Fibroblast of skin of abdomen (primary cell): Measurements from ENCODE around the gene PTPRE.
"Not testable (repeated sequence)": the region's sequence is repeated elsewhere in the genome, so short reads cannot be mapped to it uniquely, and the experiment has no call there.

ENCODE experiments used
- DNase-seq: peaks from one replicate; pipeline ENCODE4 v3.0.0-alpha.2; 2013

PTPRE gene

DNA sequence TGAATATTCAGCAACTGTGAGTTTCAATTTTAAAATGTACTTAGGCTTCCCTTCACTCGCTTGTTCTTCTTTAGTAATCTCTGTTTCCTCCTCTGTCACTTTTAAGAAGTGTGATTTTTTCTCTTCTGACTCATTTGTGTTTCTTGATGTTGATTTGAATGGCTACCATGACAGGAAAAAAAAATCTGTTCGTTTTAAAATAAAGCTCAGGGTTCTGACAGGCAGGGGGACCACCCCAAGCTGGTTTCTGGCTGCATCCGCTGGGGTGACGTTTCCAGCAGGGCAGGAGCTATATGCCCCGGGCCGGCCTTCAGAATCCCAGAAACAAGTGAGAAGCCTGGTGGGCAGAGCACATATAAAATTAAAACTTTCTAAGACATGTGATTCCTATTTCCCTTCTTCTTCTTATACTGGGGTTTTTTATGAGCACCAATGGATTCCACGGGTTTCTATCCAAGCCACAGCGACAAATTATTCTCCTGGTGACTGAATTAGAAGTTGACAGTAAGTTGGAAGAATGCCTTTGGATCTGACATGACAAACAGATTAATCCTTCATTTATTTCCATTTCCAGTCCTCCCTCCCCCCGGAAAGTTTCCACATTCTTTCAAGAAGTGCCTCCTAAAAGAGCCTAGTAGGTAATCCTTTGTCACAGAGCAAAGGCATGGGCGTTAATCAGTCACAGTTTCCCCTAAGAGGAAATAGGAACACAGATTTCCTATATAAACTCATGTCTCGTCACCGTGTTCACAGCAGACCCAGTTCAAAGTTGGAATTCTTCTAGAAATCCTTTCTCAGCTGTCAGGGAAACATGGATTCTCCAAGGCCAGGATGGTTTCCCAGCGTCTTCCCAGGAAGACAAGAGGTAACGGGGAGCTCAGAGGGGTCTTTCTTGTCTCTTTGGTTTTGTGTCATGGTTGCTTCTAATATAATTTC, 79.9 kb downstream of the PTPRE start:
- peak; percentile 58 for DNase-seq

DNA sequence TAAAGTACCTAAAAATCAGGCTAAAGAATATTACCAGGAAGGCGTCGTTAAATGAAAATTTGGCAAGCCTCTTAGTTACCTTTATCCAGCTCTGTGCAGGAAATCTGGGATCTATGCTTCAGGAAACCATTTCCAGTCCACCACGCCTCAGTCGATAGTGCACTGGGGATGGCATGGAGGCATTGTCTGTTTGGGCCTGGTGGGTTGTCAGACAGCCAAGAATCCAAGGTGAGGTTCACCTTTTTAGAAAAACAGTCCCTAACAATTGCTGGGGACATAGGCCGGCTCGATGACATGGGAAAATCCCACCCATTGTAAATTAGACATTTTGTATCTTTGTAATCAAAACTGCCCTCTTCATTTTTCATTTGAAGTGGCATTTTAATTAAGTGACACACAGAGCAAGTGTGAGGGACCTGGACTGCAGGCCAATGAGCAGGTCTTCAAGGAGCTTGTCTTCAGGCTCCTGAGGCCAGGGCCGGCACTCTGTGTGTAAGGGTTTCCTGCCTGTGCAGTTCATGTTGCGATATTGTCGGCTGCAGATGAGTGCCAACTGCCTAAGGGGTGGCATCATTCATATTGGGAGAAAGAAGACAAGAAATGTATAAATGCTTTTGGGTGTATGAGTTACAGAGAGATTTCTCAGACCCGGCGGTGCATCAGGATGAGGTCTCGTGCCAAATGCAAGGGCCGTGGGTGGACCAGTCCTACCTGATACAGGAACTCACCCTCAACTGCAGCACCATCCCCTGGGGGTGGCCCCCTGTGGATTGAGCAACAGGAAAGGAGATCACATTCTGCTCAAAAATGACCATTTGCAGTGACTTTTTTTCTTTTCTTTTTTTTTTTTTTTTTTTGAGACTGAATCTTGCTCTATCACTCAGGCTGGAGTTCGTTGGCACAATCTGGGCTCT, 80.8 kb downstream of the PTPRE start:
- DNase-seq, result no peak

DNA sequence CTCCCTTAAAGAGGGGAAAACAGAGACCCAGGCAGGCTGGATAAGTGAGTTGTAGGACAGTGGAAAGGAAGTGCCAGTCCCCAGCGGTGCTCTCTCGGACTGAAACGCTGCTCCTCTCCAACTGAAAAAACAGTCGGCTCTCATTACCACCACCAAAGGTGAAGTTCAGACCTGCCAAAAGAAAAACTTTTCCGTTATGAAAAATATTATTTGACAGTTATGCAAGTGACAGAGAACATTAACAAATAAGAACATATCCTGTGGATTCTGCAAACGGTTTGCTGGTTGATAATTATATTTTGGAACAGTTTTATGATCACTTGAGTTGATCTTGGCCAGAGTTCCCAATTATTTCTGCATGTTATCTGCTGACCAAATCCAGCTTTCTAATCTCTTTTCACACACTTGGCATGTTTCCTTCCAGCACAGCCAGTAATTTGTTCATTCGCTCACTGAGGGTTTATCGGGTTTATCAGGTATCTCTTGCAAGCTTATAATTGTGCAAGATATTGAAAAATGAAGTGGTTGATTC, 82.6 kb downstream of the PTPRE start:
- no peak for DNase-seq

DNA sequence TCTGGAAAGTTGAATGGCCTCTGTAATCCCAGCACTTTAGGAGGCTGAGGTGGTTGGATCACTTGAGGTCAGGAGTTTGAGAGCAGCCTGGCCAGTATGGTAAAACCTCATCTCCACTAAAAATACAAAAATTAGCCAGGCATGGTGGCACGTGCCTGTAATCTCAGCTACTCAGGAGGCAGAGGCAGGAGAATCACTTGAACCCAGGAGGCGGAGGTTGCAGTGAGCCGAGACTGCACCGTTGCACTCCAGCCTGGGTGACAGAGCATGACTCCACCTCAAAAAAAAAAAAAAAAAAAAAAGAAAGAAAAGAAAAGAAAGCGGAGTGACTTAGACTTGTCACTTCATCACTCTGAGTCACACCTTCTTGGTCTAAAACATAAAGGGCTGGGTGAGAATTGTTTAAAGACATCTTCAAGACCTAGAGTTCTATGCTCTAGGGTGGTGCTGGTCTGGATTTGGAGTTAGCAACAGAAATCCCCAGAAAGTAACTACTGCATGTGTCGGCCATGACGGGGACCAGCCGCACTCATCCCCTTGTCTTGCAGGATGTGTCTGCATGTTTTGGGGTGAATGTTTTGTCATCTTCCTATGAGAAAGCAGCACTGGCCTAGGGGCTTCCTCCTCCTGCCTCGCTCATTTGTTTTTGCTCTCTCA, 83.4 kb downstream of the PTPRE start:
- DNase-seq, result not testable (repeated sequence)

GRCh38 chr10:127990846-127991542, 84.1 kb downstream of the PTPRE start:
- DNase-seq, result peak; percentile 86

DNA sequence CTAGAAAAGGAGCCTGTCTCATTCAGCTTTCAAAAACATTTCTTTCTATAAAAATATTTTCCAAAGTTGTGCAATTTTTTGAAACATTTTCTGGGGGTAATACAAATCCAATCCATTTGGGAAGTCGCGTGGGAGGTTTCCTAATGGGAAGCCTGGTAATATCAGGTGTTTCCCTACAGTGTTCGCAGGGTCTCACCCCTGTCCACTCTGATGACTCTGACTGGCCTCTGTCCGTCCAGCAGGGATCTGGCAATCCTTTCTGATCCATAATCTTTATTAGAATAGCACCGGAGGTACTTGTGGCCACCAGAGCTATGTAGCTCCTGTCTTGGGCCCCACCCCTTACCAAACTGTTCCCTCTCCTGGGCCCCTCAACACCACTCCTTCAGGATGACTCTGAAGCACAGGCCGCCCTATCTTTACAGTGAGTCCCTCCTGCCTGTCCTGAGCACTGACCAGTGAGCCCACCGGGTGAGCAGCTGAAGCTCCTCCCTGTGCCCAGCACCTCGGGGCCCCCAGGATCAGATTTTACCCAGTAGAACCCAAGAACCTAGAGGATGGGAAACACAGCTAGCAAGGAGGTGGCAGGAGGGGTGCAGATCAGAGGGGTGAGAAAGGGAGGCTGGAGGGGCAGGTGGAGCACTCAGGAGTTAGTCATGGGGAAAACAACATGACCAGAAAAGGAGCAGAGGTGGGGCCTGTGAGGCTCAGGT, 84.8 kb downstream of the PTPRE start:
- DNase-seq, result no peak

DNA sequence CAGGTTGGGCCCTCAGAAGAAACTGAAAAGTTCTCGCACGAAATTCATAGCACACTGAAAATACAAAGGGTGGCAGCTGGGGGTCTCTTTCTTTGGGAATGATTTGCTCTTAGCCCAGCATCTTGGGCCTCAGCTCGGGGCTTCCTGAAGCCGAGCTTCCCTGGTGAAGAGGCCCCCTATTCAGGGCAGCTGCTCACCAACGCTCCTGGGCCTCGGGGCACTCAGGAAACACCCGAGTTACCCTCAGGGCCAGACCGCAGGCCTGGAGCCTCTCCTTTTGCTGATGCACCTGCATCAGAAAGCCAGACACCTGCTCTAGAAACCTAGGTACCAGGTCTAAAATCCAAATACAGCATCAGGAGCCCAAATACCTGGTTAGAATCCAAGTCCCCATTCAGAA, 85.5 kb downstream of the PTPRE start:
- no peak for DNase-seq

- DNase-seq, result no peak
These were observed 86.3 kb downstream of the PTPRE start for GRCh38 chr10:127993056-127993690.

GRCh38 chr10:127995939-127996338, 89.0 kb downstream of the PTPRE start:
- no peak for DNase-seq

DNA sequence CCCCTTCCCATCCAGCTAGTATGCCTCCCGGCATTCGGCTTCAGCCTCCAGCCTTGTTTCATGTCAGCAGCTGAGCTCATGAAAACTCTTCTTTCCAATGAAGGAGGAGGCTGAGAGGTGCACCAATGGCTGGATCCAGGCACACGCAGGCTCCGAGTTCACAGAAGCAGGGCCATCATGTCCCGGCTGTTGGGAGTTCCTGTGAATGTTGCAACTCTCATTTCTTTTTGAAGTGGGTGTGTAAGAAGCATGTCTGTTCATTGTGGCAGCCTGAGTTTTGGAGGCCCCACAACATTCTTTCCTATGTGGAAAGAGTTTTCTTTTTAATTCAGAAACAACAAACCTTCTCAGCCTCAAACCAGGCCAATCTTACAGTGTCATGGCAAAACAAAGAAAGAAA, 89.7 kb downstream of the PTPRE start:
- peak; percentile 13 for DNase-seq

GRCh38 chr10:127997271-127997670, 90.4 kb downstream of the PTPRE start:
- no peak for DNase-seq

GRCh38 chr10:127997937-127998336, 91.0 kb downstream of the PTPRE start:
- DNase-seq, result peak; percentile 5

GRCh38 chr10:127998501-127999144, 91.7 kb downstream of the PTPRE start:
- DNase-seq, result no peak

DNA sequence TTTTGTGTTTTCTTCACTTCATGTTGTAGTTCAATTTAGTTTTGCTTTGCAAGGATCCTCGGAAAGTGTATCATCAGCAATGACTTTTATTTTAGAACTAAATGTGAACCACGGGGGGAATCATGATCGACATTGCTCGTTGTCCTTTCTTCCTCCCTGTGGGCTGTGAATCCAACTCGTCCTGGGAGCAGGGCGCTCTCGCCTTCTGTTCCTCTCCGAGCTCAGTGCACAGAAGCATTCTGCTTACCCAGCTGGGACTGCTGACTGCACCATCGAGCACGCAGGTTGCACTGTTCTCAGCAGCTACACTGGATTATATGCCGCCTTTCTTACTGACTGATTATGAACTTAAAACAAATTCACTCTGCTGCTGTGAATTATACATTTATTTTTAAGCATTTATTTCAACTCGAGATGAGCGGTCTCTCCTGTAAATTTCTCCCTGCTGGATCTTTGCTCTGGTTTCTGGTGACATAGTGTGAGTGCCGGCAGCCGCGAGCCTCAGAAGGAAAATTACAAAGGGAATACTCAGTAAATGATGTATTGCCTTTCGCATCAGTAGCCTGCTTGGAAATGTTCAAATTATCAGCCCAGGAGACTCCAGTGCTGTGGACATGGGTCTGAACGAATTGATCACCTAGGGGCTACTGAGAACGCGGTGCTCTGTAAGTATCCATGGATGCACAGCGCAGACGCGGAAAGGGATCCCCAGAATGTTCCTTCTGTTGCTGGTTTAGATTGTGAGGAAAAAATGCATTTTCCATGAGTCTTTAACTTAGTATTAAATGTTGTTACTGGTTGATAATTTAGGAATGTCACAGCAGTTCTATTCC, 92.6 kb downstream of the PTPRE start:
- no peak for DNase-seq

GRCh38 chr10:128000471-128001362, 93.8 kb downstream of the PTPRE start:
- DNase-seq, result no peak

GRCh38 chr10:128001363-128001745, 94.5 kb downstream of the PTPRE start:
- DNase-seq, result no peak

GRCh38 chr10:128001849-128002248, 94.9 kb downstream of the PTPRE start:
- DNase-seq, result no peak

GRCh38 chr10:128003521-128003920, 96.6 kb downstream of the PTPRE start:
- no peak for DNase-seq
